ENCODE measurements around the gene HEMK1. TPM values are rescaled to one million over a fixed set of nuclear protein-coding genes. Genes with fewer than 3 reads are reported as not detected.

HEMK1 gene
- total RNA-seq, 1 donor from 2014 or later = 4.5 TPM

GRCh38 chr3:50630394-50630793 is 61.1 kb downstream of the HEMK1 start:
- DNase-seq (ENCODE audit: low spot score in 2 of 2) = no peak

GRCh38 chr3:50630877-50631276 is 61.6 kb downstream of the HEMK1 start:
- FAIRE-seq (no peak), DNase-seq (ENCODE audit: low spot score in 2 of 2) (no peak)

More at GRCh38 chr3:50630394-50630793, 61.1 kb downstream of the HEMK1 start:
- FAIRE-seq = no peak

GRCh38 chr3:50632450-50632849 is 63.1 kb downstream of the HEMK1 start:
- FAIRE-seq = no peak

GRCh38 chr3:50633230-50633790 is 64.0 kb downstream of the HEMK1 start:
- no peak for FAIRE-seq
- DNase-seq (ENCODE audit: low spot score in 2 of 2) = no peak

More at GRCh38 chr3:50632450-50632849, 63.1 kb downstream of the HEMK1 start:
- DNase-seq (ENCODE audit: low spot score in 2 of 2) = no peak

- DNase-seq (ENCODE audit: low spot score in 2 of 2) (no peak), FAIRE-seq (no peak)
These were observed 65.7 kb downstream of the HEMK1 start for GRCh38 chr3:50635066-50635465.

GRCh38 chr3:50637011-50637410 is 67.7 kb downstream of the HEMK1 start:
- no peak for DNase-seq (ENCODE audit: low spot score in 2 of 2)
- no peak for FAIRE-seq

- no peak for DNase-seq (ENCODE audit: low spot score in 2 of 2)
- FAIRE-seq = no peak
These were observed 68.6 kb downstream of the HEMK1 start for GRCh38 chr3:50637945-50638344.

GRCh38 chr3:50639055-50639494 is 69.8 kb downstream of the HEMK1 start:
- no peak for FAIRE-seq
- DNase-seq (ENCODE audit: low spot score in 2 of 2) = no peak

- no peak for DNase-seq (ENCODE audit: low spot score in 2 of 2)
- no peak for FAIRE-seq
These were observed 73.1 kb downstream of the HEMK1 start for GRCh38 chr3:50642382-50642781.

- FAIRE-seq = no peak
These were observed 75.2 kb downstream of the HEMK1 start for GRCh38 chr3:50644561-50644960.

GRCh38 chr3:50645378-50645777 is 76.1 kb downstream of the HEMK1 start:
- DNase-seq (ENCODE audit: low spot score in 2 of 2) = no peak
- FAIRE-seq = no peak

More at GRCh38 chr3:50644561-50644960, 75.2 kb downstream of the HEMK1 start:
- peak in 1 of 2 donors; percentile 27 for DNase-seq (ENCODE audit: low spot score in 2 of 2)

Other genes with a start within 250 kb of the HEMK1 start
- gene HYAL2, start 246.8 kb upstream of the HEMK1 start, total RNA-seq = 35.9 TPM
- gene TUSC2, start 241.3 kb upstream of the HEMK1 start, total RNA-seq = 16.7 TPM
- 12.6 TPM for gene RASSF1, start 228.7 kb upstream of the HEMK1 start, total RNA-seq
- 3.7 TPM for gene ZMYND10, start 223.8 kb upstream of the HEMK1 start, total RNA-seq
- 20.8 TPM for gene NPRL2, start 218.7 kb upstream of the HEMK1 start, total RNA-seq
- 11.0 TPM for gene CYB561D2, start 218.7 kb upstream of the HEMK1 start, total RNA-seq
- 18.3 TPM for gene TMEM115, start 210.0 kb upstream of the HEMK1 start, total RNA-seq
- 2.4 TPM for gene CACNA2D2, start 65.9 kb upstream of the HEMK1 start, total RNA-seq
- gene C3orf18, start 1.8 kb upstream of the HEMK1 start, total RNA-seq = 12.6 TPM
- 0.41 TPM for gene CISH, start 42.3 kb downstream of the HEMK1 start, total RNA-seq
- 2.9 TPM for gene MAPKAPK3, start 47.6 kb downstream of the HEMK1 start, total RNA-seq
- 39.9 TPM for gene DOCK3, start 105.4 kb downstream of the HEMK1 start, total RNA-seq

Measured in frontal cortex (tissue), 4 donors.